NK-92 (cell line): Measurements from ENCODE around the gene RGL3.
"Not testable (repeated sequence)": the region's sequence is repeated elsewhere in the genome, so short reads cannot be mapped to it uniquely, and the experiment has no call there.

ENCODE experiments used
- DNase-seq: peaks from one replicate; lab custom pipeline; 2025; ENCODE audit not compliant: unreplicated experiment; lab: John Stamatoyannopoulos, UW

RGL3 gene, protein sequence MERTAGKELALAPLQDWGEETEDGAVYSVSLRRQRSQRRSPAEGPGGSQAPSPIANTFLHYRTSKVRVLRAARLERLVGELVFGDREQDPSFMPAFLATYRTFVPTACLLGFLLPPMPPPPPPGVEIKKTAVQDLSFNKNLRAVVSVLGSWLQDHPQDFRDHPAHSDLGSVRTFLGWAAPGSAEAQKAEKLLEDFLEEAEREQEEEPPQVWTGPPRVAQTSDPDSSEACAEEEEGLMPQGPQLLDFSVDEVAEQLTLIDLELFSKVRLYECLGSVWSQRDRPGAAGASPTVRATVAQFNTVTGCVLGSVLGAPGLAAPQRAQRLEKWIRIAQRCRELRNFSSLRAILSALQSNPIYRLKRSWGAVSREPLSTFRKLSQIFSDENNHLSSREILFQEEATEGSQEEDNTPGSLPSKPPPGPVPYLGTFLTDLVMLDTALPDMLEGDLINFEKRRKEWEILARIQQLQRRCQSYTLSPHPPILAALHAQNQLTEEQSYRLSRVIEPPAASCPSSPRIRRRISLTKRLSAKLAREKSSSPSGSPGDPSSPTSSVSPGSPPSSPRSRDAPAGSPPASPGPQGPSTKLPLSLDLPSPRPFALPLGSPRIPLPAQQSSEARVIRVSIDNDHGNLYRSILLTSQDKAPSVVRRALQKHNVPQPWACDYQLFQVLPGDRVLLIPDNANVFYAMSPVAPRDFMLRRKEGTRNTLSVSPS

DNA sequence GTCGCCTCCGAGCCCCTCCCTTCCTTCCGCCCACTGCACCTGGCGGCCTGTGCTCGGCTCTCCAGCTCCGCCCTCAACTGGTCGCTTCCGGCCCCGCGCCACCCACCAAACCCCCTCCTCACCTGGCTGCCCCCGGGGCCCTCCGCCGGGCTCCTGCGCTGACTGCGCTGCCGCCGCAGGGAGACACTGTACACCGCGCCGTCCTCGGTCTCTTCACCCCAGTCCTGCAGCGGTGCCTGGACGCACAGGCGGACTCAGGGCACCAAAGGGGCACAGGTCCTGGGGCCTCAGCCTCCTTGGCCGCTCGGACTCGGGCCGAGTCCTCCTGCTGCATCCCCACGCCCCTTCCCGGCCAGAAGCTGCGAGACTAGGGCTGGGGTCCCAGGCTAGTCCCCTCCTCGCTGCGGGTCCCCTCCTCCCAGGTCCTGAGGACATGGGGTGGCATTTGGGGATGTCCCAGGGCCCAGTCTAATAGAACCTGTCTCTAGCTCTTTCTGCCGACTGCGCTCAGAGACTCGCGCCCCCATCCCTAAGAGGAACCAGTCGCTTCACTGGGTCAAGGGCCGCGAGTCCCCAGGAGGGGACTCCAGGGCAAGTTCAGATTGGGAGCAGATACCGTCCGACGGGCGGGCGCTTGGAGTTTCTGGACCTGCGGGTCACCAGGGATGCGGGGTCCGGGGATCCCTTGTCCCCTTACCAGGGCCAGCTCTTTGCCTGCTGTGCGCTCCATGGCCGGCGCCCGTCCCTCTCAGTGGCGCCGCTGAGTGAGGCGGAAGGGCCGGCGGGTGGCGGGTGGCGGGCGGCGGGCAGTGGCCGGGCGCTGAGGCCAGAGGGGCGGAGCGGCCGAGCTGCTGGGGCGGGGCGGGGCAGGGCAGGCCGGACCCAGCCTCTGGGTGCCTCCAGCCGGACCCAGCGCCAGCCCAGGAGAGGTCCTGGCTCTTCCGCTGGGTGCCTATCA, at the start of gene RGL3:
TSS of gene RGL3 (minus strand) at position 766 of the 958 bp plus-strand sequence. CDS start at position 730, 36 bp downstream.
- DNase-seq = no peak

DNA sequence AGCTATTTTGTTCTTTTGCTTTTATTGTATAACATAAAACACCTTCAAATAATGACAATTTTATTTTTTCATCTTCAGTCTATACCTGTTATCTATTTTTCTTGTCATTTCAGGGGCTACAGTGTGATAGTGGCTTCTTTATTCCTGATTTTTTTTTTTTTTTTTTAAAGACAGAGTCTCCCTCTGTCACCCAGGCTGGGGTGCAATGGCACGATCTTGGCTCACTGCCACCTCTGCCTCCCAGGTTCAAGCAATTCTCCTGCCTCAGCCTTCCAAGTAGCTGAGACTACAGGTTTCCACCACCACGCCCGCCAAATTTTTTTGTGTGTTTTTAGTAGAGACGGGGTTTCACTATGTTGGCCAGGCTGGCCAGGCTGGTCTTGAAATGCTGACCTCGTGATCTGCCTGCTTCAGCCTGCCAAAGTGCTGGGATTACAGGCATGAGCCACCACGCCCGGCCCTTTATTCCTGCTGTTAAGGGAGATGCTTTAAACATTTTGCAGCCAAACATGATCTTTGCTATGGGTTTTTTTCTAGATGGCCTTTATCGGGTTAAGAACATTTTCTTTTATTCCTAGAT, 49.2 kb upstream of the RGL3 start:
- not testable (repeated sequence) for DNase-seq

DNA sequence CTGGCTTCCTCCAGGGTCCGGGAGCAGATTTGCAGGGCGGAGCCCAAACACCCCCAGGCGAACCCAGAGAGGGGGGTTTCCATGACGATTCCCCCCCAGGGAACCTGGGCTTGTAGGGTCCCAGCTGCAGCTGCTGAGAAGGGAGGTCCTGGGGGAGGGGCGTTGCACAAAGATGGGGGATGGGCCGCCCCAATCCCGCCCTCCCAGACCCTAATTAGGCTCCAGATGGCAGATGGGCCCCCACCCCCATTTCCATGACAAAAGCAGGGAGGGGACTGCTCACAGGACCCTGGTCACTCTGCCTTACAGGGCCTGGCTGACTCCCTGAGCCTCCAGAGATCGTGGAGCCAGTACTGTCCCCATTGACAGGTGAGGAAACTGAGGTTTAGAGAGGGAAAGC, 46.5 kb upstream of the RGL3 start:
- no peak for DNase-seq

DNA sequence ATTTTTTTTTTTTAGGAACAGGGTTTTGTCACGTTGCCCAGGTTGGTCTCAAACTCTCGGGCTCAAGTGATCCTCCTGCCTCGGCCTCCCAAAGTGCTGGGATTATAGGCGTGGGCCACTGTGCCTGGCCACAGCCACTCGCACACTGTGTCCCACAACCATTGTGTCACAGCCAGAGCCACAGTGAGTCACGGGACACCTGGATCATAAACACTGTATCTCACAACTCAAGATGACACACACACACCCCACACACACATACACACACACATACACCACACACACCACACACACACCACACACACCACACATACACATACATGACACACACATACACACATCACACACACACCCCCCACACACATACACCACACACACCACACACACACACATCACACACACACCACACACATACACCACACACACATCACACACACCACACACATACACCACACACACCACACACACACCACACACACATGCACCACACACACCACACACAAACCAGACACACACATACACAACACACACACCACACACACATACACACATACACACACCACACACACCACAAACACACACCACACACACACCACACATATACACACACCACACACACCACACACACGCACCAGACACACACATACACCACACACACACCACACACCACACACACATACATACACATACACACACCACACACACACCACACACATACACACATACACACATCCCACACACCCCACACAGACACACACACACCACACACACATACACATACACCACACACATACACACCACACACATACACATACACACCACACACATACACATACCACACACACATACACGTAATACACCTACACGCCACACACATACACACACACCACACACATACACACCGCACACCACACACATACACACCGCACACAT, 45.5 kb upstream of the RGL3 start:
- DNase-seq = no peak

DNA sequence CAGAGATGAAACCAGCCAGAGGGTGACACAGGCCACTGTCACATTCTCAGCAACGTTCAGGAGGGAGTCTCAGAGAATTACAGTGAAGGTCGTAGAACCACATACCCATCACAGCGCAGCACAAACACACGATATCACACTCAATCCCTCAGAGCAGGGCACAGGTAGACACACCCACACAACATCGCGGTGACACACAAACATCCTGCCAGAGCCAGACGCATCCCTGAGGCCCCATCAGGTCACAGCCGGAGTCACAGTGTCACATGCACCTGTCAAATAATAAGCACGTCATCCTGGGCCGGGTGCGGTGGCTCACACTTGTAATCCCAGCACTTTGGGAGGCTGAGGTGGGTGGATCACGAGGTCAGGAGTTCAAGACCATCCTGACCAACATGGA, 44.3 kb upstream of the RGL3 start:
- no peak for DNase-seq

DNA sequence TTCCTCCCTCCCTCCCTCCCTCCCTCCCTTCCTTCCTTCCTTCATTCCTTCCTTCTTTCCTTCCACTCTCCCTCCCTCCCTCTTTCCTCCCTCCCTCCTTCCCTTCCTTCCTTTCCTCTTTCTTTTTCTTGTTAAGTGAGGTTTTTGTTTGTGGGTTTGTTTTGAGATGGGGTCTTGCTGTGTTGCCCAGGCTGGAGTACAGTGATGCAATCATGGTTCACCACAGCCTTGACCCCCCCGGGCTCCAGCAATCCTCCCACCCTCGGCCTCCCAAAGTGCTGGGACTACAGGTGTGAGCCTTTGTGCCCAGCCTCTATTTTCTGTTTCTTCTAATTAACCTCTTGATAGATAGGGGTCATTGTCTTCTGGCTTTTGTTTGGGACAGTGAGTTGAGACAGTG, 42.3 kb upstream of the RGL3 start:
- DNase-seq = no peak

DNA sequence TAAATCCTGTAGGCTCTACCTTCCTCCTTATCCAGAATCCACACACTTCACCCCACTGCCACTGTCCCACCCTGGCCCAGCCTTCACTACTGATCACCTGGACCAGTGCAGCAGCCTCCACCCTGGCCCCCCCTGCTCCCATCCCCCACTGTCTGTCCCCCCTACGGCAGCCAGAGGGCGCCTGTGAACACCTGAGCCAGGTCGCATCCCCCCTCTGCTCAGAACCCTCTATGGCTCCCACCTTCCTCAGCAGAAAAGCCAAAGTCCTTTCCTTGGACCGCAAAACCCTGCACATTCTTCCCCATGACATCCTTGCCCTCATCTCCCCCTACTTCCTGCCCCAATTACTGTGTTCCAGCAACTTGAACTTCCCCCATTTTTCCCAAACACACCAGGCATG, 41.1 kb upstream of the RGL3 start:
- no peak for DNase-seq

DNA sequence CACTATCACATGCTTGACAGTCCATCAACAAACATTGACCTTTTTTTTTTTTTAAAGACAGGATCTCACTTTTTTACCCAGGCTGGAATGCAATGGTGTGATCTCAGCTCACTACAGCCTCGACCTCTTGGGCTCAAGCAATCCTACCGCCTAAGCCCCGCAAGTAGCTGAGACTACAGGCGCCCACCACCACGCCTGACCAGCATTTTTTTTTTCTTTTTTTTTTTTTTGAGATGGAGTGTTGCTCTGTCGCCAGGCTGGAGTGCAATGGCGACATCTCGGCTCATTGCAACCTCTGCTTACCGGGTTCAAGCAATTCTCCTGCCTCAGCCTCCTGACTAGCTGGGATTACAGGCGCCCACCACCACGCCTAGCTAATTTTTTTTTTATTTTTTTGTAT, 39.8 kb upstream of the RGL3 start:
- DNase-seq = not testable (repeated sequence)

DNA sequence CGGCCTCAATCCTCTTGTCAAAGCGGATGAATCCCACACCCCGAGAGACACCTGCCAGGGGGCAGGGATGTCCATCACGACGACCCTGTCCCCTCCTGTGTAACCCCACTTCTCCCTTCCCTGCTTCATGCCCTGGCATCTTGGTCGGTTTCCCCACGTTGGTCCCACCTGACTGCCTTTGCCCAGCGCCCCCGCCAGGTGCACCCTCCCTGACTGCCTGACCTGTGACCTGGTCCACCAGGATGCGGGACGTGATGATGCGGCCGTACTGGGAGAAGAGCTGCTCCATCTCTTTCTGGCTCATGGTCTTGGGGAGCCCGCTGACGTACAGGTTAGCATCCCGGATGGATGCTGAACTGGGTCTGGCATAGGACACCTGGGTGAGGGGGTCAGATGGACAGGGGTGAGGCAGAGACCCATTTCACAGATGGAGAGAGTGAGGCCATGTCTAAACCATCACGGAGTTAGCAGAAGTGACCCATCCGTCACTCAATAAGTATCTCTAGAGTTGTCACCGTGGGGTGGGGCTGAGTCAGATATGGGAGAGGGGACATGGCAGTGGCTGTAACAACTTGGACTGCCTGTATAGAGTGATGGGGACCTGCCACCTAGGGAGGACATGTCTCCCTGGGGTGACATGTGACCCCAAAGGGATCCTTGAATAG, 39.3 kb upstream of the RGL3 start:
- DNase-seq = no peak

DNA sequence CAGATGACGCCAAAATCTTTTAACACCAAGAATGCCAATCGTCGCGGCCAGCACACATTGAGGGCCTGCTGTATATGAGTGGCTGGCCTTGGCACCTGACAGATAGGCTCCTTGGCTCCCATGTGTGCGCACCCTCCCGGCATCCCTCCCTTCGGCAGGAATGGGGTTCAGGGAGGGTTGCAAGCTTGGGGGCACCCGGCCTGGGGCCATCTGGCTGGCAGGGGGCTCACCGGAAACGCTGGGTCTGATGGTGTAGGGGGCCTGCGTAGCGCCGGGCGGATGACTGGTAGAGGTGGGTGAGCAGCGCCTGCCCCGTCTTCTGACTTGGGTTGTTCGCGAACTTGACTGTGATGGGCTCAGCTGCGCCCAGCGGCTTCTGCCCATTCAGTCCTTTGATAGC, 38.7 kb upstream of the RGL3 start:
- no peak for DNase-seq

DNA sequence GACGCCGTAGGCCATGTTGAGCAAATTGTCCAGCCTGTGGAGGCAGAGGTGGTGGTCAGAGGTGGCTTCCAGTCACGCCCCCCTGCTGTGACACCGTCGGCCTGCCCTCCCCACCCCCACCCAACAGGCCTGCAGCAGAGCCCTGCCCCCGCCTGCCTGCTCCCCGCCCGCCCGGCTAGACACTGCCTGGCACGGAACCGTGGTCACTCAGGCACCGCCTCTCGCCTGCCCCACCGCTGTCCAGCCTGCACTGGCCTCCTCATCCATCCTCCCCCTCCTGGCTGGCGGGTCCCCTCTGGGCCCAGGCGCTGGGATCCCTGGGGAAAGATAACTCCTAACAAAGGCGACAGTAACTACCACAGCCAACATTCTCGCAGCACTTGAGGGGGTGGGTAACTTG, 38.0 kb upstream of the RGL3 start:
- no peak for DNase-seq

DNA sequence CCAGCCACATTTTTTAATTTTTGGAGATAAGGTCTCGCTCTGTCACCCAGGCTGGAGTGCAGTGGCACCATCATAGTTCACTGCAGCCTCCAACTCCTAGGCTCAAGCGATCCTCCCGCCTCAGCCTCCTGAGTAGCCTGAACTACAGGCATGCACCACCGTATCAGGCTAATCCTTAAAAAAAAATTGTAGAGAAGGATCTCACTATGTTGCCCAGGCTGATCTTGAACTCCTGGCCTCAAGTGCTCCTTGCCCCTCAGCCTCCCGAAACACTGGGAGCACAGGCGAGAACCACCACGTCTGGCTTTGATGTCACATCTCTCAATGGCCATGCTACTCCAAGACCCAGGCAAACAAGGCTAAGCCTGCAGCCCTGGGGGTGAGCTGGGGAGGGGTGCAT, 37.5 kb upstream of the RGL3 start:
- DNase-seq = no peak

DNA sequence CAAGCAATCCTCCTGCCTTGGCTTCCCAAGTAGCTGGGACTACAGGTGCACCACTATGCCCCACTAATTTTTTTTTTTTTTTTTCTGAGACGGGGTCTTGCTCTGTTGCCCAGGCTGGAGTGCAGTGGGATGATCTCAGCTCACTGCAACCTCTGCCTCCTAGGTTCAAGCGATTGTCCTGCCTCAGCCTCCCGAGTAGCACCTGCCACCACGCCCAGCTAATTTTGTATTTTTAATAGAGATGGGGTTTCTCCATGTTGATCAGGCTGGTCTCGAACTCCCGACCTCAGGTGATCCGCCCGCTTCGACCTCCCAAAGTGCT, 36.1 kb upstream of the RGL3 start:
- not testable (repeated sequence) for DNase-seq

DNA sequence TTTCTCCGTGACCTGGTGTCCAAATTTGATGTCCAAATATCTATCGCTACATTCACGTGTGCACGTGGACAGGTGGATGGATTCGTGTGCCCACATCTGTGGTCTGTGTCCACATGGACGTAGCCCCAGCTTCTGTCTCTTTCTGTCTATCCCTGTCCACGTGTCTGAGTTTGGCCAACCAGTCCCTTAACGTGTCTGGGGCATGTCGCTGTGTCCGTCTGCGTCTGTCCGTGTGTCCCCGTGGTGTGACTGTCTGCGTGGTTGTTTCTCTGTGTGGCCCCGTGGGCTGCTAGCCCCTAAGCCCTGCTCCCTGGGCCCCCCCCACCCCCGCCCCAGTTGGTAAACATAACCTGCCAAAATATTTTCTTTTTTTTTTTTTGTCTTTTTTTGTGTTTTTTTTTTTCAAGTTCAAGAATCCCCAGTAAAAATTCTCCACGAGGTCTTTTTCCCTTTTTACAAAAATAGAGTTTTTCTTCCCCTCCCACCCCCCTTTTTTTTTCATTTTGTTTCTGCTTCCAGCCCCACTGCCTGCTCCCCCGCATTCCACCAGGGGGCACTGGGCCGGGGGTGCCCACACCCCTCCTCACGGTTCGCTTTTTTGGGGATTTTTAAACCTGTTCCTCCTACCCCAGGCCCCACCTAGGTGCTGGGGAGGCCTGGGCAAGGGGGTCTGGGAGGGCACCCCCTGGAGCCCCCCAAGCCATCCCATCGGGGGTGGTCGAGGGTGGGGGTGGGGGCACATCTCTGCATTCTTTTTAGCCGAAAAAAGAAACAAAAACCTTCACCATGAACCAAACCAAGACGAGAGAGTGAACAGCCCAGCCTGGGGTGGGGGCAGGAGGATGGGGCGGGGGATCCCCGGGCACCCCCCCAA, 34.6 kb upstream of the RGL3 start:
- DNase-seq = no peak

DNA sequence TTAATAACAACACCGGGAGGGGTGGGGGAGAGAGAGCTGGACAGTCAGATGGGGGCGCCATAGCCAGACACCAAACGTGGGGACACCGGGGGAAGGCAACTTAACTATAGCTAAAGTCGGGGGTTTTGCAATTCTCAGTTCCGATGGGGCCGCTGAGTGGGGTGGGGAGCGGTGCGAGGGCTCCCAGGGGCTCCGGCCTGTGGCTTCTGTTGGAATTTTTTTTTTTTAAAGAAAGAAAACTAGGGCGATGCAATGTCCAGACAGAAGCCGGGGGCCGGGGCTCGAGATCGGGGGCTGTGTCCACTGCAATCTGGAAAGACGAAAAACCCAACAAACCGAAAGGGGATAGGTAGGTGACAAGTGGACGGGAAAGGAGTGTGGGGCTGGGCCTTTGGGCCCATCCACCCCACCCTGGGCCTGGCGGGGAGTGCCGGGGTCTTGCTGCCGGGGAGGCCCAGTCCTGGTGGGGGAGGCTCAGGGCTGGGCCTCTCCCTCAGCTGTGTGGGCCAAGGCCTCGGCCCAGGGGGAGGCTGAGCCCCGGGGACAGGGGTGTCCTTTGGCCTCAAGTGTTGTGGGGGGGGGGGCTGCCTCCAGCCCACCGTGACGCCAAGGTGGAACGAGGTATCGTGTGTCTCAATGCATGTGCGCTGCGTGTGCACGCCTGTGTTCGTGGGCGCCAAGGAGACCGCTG, 33.7 kb upstream of the RGL3 start:
- DNase-seq = no peak

DNA sequence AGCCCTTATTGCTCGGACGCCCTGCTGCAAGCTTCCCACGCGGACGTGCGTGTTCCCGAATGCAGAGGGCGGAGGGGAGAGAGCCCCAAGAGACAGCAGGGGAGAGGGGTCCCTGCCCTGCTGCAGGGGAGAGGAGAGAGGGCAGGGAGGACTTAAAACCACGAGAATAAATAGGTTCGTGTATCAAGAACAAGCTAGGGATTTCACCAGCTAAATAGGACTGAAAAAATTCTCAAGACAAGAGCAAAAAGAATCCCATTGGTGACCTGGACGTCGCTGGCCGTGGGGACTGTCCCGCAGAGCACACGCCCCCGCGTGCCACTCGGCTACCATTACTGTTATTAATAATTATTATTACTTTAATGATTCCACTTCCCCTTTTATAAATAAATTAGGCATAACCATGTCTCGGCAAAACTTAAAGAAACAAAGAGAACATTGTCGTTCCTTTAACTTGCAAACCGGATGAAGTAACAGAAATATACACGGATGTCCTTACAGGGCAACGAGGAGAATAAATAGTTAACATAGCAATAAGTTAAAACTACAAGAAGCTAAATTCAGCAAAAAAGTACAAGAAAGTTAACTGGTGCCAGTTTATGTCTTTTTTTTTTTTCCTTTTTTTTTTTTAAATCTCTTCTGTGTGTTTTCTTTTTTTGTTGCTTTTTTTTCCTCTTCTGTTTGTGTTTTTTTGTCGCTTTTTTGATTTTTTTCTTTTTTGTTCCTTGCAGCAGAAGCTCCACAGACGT, 32.9 kb upstream of the RGL3 start:
- no peak for DNase-seq

DNA sequence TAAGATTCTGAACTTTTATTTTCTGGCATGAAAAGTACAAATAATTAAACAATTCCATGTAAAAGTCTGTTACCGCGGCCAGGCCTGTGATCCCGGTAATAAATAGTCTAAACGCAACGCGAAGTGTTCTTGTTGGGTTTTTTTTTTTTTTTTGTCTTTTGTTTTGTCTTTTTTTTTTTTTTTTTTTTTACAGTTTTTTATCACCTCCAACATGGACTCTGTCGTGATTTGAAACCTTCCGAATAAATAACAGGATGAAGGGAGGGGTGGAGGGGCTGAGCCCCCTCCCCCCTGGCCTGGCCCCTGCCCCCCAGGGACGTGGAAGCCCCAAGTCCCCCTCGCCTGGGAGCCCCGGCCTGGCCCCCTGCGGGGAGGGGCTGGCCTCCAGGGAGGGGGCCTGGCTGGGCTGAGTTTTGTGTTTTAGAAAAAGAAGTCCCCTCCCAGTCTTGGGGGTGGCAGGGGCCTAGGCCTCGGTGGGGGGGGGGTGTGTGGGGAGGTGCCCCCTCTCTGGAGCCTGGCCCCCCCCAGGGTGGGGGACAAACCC, 32.3 kb upstream of the RGL3 start:
- no peak for DNase-seq
